Measurements from ENCODE around the gene SAMD8.

- TF ChIP-seq CTCF (IDR thresholded peaks at IDR 0.05) (no peak), EZH2 (IDR thresholded peaks at IDR 0.05; ENCODE audit: borderline replicate concordance, insufficient read depth, low read depth, low read length, poor library complexity, severe bottlenecking) (no peak)
Measured at GRCh38 chr10:75076348-75076747, 35.1 kb upstream of the SAMD8 start.

Measured in B cell (primary cell).